Right renal pelvis (tissue), 4 donors: ENCODE results near the gene PGS1. TPM values are rescaled to one million over a fixed set of nuclear protein-coding genes. Genes with fewer than 3 reads are reported as not detected.
A peak's percentile ranks its signal among the peaks of the same experiment; 100 is the strongest.

Experiments used
- DNase-seq, 4 donors: peaks; one replicate each; pipeline ENCODE4 v3.0.0-alpha.2; 2013; ENCODE audit warnings: low read depth in 4 of 4, low spot score in 3 of 4, missing footprints in 1 of 4
- polyA plus RNA-seq, 4 donors: library from polyadenylated mRNA; unstranded; fragments of 120-200 nt; gene quantifications; one replicate each; pipeline ENCODE4 v1.2.1, GENCODE V29; 2013; ENCODE audit not compliant: insufficient read length in 4 of 4

Gene PGS1
- polyA plus RNA-seq, 4 donors, result 40.3 to 48.4 (median 45.9) TPM

DNA sequence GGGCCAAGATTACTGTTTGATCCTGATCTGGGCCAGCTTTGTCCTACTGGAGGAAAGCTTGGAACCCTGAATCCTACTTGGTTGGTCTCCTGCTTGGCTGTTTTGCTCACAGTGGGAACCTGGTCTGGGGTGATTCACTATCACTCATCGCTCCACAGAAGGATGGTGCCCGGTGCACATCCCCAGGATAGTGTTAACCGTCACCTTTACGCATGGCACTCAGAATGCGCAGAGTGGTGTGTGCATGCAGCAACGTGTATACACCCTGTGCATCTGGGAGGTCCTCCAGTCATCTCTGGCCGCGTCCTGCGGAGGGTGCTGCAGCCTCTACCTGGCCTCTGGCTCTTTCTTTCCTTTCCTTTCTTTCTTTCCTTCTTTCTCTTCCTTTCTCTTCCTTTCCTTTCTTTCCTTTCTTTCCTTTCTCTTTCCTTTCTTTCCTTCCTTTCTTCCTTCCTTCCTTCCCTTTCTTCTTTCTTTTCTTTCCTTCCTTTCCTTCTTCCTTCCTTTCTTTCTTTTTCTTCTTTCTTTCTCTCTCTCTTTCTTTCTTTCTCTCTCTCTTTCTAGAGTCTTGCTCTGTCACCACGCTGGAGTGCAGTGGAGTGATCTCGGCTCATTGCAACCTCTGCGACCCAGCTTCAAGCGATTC lies 31.7 kb upstream of the PGS1 start:
- no peak for DNase-seq

DNA sequence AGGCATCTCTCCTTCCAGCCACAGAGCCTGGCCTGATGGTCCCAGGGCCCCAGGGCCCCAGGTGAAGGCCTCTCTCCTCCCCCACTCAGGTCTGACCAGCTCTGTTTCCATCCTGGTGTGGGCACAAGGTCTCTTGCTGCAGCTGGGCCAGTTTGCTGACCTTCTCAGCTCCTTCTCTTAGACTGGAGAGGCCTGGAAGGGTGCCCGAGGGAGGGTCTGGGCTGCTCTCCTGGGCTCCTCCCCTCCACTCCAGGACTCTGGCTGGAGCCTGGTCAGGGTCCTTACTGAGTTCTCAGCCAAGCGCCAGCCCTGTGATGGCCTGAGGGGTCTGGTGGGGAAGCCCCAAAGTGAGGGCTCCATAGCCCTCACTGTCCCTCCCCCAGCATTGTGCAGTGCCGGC lies 31.0 kb upstream of the PGS1 start:
- no peak for DNase-seq

DNA sequence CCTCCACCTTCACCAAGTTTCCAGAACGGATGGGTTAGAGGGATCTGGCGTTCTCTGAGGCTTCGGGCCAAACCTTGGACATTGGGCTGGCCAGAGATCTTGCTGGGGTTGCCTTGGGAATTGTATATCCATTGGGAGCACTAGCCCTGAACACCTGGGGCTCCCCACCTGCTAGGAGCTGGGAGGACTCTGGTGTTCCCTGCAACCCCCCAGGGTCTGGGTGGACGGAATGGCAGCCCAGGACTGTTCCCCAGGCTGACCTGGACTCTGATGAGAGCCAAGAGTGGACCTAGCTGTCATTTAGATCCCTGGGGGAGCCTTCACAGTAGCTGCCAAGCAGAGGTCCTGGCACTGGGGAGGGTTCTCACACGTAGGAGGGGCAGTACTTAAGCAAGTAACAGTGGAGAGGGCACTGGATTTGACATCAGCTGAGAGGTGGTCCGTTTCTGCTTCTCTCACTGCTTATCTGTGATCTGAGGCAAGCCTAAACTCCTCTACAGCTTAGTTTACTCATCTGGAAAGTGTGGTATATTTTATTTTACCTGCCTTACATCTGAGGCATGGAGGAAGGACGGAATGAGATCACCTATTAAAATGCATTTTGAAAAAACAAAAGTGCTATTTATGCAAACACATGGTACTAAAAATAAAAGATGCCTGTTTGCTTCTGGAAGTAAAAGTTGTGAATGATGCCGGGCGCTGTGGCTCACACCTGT lies 30.2 kb upstream of the PGS1 start:
- no peak for DNase-seq

DNA sequence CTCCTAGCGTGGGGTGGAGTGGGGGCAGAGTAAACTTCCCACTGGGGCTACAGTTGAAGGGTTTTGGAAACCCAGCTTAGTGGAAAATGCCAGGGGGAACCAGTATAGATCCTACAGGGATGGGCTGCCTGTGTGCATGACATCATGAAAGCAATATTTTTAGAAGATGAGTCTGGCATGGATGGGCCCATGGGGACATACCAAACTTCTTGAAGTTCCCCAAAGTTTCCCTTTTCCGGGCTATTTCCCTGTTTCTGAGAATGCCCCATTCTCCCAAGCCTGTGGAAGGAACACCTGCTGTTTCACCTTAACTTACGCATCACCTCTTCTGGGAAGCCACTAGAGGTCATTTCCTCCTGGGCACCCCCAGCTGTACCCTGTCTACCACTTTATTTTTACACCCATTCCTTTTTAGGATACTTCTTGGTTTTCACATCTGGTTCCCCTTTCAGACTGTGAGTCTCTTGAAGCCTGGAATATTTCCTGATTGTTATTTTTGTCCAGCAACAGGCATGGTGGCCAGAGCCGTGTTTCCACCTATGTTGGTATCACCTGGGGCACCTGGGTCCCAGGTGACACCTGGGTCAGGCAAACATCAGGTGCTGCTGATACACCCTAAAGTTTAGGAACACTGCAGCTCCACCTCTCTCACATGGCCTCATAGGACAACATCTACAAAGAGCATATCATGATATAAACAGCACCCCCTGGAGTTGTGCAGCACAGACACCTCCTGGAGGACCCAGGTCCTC lies 28.4 kb upstream of the PGS1 start:
- no peak for DNase-seq

GRCh38 chr17:78351449-78352006 lies 26.9 kb upstream of the PGS1 start:
- no peak for DNase-seq

GRCh38 chr17:78353834-78354233 lies 24.6 kb upstream of the PGS1 start:
- DNase-seq, result no peak

GRCh38 chr17:78355045-78355641 lies 23.3 kb upstream of the PGS1 start:
- no peak for DNase-seq

- no peak for DNase-seq
Observed at GRCh38 chr17:78355701-78356100, 22.7 kb upstream of the PGS1 start.

DNA sequence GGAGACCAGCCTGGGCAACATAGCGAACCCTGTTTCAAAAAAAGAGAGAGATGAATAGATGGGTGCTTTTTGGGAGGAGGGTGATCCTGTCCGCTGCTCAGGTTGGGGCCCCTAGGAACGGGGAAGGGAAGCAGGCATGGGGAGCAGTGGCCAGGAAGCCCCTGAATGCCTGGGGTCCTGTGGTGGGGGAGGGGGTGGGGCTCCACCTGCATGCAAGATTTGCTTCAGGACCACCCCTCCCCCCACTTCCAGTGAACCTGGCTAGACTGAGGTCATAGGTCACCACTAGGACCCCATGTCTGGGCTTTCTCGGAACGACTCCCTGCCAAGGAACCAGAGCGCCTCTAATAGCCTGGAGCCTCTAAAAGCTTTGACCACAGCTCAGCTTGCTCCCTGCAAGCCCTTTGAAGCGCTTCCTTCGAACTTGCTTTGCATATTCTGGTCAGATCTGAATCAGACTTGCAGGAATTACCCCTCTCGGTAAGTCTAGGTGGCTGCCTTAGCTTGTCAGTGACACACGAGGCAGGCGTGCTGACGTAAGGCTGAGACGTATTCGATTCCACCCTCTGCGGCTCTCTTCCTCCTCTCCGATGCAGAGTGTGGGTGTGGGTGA lies 22.2 kb upstream of the PGS1 start:
- DNase-seq, result no peak

DNA sequence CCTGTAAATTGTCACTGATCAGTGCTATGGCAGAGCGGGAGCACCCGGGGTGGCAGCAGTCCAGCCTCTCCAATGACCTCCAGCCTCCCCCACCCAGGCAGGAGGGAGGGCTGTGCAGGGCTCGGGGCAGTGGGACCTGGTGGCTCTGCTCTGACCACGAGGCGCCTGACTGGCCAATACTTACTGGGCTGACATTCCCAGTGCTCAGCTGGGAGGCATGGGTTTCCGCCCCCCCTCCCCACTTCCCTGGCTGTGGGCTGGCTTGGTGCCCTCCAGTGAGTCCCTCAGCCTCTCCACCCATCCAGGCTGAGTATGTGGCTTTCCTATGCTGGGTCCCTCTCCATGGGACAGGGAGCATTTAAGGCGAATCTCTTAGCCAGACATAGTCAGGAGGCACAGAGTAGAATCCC lies 21.3 kb upstream of the PGS1 start:
- no peak for DNase-seq

- DNase-seq, result no peak
Observed at GRCh38 chr17:78357672-78358537, 20.5 kb upstream of the PGS1 start.

DNA sequence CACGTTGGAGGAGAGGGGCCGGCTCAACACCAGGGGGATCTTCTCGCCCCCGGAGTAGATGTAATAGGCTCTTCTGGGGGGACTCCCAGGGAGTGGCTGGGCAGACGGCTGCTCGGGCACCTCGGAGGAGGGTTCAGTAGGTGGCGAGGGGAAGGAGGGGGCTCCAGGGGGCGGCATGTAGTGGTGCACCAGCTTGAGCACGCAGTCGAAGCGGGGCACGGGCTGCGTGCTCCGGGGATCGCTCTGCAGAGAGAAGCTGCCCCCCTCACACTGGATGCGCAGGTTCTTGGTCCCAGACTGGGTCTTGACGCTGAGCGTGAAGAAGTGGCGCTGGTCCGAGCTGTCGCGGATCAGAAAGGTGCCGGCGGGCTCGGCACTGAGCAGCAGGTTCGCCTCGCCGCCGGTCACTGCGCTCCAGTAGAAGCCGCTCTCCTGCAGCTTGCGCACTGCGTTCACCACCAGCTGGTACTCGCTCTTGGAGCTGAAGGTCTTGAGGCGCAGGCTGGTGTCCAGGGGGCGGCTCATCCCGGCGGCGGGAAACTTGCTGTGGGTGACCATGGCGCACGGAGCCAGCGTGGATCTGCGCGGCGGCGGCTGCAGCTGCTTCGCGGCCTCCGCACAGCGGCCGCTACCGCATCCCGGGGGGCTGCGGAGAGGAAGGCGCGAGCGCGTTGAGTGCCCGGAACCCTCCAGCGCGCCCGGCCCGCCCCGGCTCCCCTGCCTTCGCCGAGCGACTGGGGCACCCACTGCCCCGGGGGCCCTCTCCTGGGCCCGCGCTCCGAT lies 19.7 kb upstream of the PGS1 start:
- no peak for DNase-seq

DNA sequence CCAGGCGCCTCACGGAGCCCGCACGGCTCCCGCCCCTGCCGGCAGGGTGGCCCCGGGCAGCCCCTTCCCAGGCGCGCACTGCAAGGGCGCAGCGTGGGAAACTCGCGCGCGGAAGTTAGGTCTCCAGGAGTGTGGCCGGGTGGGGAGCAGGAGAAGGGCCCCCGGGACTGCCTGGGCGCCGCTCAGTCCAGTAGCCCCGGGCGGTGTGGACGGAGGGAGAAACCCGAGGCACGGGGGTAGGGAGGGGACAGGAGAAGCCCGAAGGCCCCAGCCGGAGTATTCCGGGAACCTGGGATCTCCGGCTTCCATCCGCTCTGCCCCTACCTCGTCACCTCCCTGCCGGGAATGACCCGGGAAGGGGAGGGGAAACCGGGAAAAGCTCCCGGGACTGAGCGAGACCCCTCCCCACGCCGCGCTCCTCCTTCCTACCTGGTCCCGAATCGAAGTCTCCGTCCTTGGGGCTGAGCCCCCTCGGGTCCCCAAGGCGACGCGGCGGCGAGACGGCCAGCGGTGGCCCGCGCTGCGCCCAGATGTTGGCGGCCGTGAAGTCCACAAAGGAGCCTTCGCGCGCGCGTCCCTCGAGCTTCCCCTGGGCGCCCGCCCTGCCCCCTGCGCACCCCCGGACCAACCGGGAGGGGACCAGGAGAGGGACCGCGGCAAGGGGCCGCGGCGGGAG lies 19.0 kb upstream of the PGS1 start:
- DNase-seq, result no peak

GRCh38 chr17:78359997-78360370 lies 18.5 kb upstream of the PGS1 start, which contains the start of gene SOCS3:
Gene SOCS3 (minus strand): TSS chr17:78360077. CDS start chr17:78359095, 982 bp downstream.
- peak in 3 of 4 donors; percentile 86 to 91 (median 89) for DNase-seq

GRCh38 chr17:78360371-78361224 lies 17.9 kb upstream of the PGS1 start:
- DNase-seq, result peak in 1 of 4 donors; percentile 84

DNA sequence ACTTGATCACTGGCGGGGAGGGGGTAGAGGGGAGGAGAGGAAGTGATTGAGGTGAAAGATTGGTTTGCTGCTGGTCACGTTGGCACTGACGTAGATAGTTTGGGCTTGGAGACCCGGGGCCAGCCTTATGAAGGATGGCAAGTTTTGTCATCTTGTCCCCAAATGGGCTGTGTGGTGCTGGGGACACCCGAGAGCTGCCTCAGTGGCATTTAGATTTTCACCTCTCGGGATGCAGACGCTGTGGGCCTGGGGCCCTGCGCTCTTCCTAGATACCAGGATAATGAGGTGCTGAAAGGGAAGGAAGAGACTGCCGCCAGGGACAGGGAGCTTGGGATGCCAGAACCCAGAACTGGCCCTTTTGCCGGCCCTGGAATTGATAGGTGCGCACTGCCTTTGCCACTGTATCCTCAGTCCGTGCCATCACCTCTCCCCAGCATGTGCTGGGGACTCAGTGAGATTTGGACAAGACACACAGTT lies 17.2 kb upstream of the PGS1 start:
- no peak for DNase-seq

DNA sequence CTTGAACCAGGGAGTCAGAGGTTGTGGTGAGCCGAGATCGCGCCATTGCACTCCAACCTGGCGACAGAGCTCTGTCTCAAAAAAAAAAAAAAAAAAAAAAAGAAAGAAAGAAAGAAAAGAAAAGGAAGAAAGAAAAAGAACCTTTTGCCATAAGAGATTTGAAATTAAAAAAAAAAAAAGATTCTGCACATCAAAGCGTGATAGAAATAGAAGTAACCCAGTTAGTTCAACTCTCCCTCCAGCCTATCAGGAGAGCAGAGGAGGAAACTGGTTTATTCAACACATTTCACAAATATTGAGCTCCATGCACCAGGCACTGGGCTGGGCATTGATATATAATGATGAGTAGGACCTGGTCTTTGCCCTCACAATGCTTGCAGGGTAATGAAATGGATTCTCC lies 16.2 kb upstream of the PGS1 start:
- DNase-seq, result no peak
